Measurements from ENCODE around the gene MAP2. TPM values are rescaled to one million over a fixed set of nuclear protein-coding genes. Genes with fewer than 3 reads are reported as not detected.

The MAP2 gene
- total RNA-seq, 1 donor from 2014 or later = 3.4 TPM

GRCh38 chr2:209753020-209753419 lies 329.2 kb downstream of the MAP2 start:
- ATAC-seq (no peak), DNase-seq (no peak)
- intact Hi-C loops (cut with micrococcal nuclease) = no loop called here

GRCh38 chr2:209757163-209757562 lies 333.3 kb downstream of the MAP2 start:
- no peak for DNase-seq
- intact Hi-C loops (cut with micrococcal nuclease) = no loop called here
- ATAC-seq = no peak

GRCh38 chr2:209761566-209761965 lies 337.7 kb downstream of the MAP2 start:
- intact Hi-C loops (cut with micrococcal nuclease) = no loop called here
- DNase-seq (no peak), ATAC-seq (no peak)

- intact Hi-C loops (cut with micrococcal nuclease) = no loop called here
- no peak for DNase-seq
- no peak for ATAC-seq
These were observed 338.7 kb downstream of the MAP2 start for GRCh38 chr2:209762563-209762962.

- intact Hi-C loops (cut with micrococcal nuclease) = no loop called here
- DNase-seq = no peak
- ATAC-seq = no peak
These were observed 339.3 kb downstream of the MAP2 start for GRCh38 chr2:209763106-209763505.

GRCh38 chr2:209766613-209767012 lies 342.8 kb downstream of the MAP2 start:
- no peak for DNase-seq
- no peak for ATAC-seq
- intact Hi-C loops (cut with micrococcal nuclease) = no loop called here

- intact Hi-C loops (cut with micrococcal nuclease) = no loop called here
- ATAC-seq = no peak
These were observed 343.5 kb downstream of the MAP2 start for GRCh38 chr2:209767316-209767715.

GRCh38 chr2:209768557-209768956 lies 344.7 kb downstream of the MAP2 start:
- ATAC-seq = no peak
- no peak for DNase-seq
- intact Hi-C loops (cut with micrococcal nuclease) = no loop called here

More at GRCh38 chr2:209767316-209767715, 343.5 kb downstream of the MAP2 start:
- DNase-seq = no peak

GRCh38 chr2:209771474-209772289 lies 347.8 kb downstream of the MAP2 start, which contains the start of gene UNC80:
TSS of gene UNC80 (plus strand) at chr2:209771832. CDS start at chr2:209772073, 241 bp downstream.
- ATAC-seq (peak; percentile 96), DNase-seq (peak; percentile 73)
- intact Hi-C loops (cut with micrococcal nuclease) = no loop called here

GRCh38 chr2:209772290-209772685 lies 348.4 kb downstream of the MAP2 start:
- no peak for ATAC-seq
- DNase-seq = no peak
- intact Hi-C loops (cut with micrococcal nuclease) = no loop called here

- intact Hi-C loops (cut with micrococcal nuclease) = no loop called here
- DNase-seq (no peak), ATAC-seq (no peak)
These were observed 349.5 kb downstream of the MAP2 start for GRCh38 chr2:209773377-209773776.

Measured in left ventricle myocardium superior (tissue), 1 donor.